ENCODE data around the gene GALNT16.

The GALNT16 gene

DNA sequence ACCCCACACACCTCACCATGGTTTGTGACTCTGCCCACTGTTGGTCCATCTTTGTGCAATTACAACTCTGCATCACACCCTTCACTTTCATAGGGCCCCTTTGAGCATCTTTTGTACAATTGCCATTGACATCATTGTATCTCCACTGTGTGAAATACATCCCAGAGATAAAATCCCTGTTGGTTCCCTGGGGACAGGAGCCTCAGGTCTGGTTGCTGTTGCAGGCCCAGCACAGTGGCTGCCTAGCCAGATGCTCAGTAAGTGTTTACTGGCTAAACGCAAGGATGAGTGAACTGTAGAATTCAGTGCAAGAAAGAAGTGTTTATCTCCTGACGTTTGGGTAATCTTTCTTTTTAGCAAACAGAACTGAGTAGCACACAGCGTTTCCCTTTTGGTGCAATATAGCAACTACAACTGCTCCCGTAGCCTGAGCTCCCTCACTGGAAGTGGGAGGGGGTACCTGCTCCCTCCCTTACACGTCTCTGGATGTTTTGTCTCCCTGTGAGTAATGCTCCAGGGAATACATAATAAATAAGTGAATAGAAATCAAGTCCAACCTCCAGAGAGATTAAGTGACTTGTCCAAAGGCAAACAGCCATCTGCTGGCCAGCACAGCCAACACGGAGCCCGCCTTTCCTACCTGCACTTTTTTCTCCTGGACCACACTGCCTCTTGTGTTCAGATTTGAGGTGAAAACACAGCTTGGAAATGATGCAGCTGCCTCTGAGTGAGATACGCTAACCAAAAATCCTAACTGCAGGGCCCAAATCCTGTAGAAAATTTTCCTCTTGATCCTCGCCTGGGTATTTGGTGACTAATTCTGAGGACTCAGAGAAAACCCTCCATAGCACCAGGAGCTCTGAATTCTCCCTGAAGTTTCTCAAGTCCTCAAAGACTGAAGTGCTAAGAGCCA, 27.4 kb downstream of the GALNT16 start:
- TF ChIP-seq GATA2 (IDR thresholded peaks at IDR 0.05; ENCODE audit: low read depth, low read length) (no peak), GATA3 (IDR thresholded peaks at IDR 0.05; ENCODE audit: low read depth, low read length) (no peak)

- peak; percentile 50 for TF ChIP-seq GATA3 (IDR thresholded peaks at IDR 0.05; ENCODE audit: low read depth, low read length)
- TF ChIP-seq GATA2 (IDR thresholded peaks at IDR 0.05; ENCODE audit: low read depth, low read length): peak; percentile 77
Observed at GRCh38 chr14:69288011-69288771, 28.2 kb downstream of the GALNT16 start.

DNA sequence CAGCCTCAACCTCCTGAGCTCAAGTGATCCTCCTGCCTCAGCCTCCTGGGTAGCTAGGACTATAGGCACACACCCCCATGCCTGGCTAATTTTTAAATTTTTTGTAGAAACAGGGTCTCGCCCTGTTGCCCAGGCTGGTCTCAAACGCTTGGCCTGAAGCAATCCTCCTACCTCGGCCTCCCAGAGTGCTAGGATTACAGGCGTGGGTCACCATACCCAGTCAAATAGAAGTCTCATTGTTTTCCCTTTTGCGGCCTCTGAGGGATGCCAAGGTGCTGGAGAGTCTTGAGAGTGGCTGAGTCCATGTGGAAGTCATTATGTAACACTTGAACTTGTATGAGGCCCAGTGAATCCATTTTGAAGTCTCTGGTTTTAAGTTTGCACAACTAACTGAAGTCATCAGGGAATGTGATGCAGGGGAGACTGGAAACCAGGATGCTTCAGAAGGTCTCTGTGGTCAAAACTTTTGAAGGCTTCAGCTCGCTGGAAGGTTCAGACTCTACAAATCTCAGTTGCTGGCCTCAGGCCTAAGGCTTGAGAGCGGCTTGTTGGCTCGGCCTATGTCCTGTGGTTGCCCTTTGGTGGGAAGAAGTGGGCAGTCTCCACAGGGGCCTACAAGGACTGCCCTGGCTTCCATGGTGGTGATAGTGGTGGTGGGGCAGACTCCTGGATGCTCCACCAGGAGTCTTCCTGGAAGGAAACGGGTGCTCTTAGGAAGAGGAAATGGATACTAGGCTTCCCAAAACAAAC, 29.2 kb downstream of the GALNT16 start:
- no peak for TF ChIP-seq GATA3 (IDR thresholded peaks at IDR 0.05; ENCODE audit: low read depth, low read length)
- no peak for TF ChIP-seq GATA2 (IDR thresholded peaks at IDR 0.05; ENCODE audit: low read depth, low read length)

DNA sequence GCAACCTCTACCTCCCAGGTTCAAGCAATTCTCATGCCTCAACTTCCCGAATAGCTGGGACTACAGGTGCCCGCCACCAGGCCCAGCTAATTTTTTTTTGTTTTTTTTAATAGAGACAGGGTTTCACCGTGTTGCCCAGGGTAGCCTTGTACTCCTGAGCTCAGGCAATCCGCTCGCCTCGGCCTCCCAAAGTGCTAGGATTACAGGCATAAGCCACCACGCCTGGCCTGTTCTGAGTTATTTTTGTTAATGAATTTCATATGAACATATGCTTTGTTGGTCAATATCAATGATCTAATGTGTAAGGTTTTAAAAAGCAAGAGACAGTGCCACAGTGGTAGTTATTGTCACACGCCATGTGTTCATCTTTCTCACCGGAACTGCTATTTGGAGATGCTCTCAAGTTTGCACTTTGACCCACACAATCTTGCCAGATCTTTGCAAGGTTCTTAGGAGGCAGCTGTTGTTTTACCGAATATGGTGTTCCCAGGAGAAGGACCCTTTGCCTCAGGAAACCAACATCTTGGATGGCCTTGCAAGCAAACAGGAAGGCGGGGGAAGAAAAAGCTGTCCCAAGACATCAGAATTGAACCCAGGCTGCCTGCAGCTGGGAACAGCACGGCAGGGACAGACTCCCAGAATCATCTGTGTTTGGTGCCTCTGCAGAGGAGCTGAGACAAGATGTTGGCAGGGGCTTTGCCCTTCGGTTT, 30.0 kb downstream of the GALNT16 start:
- TF ChIP-seq GATA2 (IDR thresholded peaks at IDR 0.05; ENCODE audit: low read depth, low read length) (no peak), GATA3 (IDR thresholded peaks at IDR 0.05; ENCODE audit: low read depth, low read length) (no peak)

- TF ChIP-seq GATA2 (IDR thresholded peaks at IDR 0.05; ENCODE audit: low read depth, low read length) (no peak), GATA3 (IDR thresholded peaks at IDR 0.05; ENCODE audit: low read depth, low read length) (no peak)
Observed at GRCh38 chr14:69291396-69291795, 31.4 kb downstream of the GALNT16 start.

- TF ChIP-seq GATA2 (IDR thresholded peaks at IDR 0.05; ENCODE audit: low read depth, low read length) (no peak), GATA3 (IDR thresholded peaks at IDR 0.05; ENCODE audit: low read depth, low read length) (no peak)
Observed at GRCh38 chr14:69291891-69292561, 32.1 kb downstream of the GALNT16 start.

DNA sequence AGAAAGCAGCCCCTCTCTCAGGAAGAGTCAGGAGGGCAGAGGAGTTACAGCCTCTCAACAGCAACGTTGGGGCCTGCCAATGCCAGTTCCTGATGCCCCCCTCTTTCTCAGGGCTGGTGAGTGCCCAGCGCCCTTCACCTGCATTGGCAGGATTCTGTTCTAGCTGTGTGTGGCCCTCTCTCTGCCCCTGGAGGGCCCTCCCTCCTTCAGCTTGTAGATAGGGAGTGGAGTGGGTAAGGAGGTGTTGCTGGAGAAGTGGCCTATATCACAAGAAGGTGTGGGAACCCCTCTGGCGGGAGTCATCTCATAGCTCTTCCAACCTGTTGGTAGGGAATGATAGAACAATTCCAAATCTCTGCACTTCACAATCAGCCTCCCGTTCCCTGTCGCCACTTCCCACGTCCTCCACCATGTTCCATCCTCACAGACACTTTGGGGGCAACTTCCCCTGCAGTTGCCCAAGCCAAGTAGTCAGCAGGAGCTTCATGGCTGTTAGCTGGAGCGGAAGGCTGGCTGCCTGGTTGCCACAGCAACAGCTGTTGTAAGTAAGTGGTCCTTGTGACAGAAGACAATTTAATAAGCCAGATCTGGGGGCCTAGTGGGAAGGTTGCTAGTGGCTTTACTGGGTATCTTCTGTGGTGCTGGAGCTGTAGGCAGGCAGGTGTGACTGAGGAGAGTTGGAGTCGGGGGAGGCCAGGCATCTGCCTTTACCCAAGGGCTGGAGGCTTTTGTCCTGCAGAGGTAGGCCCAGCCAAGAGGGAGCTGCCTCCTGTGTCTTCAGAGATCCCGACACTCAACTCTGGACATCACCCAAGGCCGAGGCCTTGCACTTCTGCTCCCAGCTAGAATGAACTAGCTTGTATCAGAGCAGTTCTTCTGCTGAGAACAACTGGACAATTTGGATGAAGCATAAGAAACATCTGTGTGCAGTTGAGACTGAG, 38.4 kb downstream of the GALNT16 start:
- TF ChIP-seq GATA3 (IDR thresholded peaks at IDR 0.05; ENCODE audit: low read depth, low read length) (no peak), GATA2 (IDR thresholded peaks at IDR 0.05; ENCODE audit: low read depth, low read length) (no peak)

DNA sequence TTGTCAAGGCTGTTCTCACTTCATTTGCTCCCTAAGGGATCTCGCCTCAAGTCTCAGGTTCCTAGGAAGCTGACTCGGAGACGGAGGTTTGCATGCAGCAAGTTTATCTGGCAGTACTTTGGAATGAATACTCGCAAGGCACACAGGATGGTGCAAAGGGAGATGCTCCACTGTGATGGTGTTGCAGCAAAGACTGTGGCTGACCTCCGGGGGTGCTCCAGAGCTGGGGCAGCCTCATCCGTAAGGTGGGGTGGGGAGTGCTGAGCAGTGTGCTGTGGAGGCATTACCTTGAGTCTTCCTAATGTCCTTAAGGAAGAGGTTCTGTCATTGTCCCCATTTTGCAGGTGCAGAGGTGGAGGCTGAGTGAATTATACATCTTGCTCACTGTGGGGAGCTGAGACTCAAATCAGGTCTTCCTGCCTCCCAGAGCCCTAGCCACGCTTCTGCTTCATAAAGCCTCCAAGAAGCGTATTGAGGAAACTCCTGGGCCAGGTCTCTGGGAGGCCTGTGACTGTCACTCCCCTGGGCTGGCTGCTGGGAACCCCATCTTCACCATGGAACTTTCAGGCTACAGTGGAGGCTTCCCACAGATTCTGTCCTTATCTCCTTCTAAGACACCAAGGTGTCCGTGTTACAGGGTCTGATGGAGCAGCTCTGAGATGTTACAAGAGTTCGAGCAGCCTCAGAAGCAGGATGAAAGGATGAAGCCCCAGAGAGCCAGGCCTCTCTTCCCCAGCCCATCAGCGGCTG, 39.5 kb downstream of the GALNT16 start:
- no peak for TF ChIP-seq GATA2 (IDR thresholded peaks at IDR 0.05; ENCODE audit: low read depth, low read length)

DNA sequence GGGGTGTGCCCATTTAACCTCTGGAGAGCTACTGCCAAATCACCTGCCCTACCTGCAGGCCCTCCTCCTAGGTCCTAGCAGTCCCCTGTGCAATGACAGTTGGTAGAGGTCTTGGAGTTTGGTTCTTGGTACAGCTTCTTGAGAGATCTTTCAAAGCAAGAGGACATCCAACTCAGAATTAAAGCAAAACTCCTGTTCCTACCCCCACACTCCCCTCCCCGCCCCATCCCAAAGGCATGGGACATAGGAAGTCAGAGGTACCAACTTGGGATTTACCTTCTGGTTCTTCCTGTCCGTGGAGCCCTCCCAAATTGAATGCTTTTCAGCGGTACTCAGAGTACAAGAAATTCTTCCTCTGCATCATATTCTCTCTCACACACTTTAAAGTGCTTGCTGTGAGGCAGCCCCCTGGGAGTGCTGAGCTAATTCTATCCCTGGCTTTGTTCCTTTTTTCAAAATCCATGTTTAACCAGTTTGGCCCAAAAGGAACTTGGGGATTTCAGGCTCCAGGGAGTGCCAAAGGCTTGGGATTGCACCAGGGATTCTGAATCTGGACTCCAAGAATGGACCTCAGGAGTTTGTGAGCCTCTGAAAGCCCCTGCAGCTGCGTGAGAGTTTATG, 40.8 kb downstream of the GALNT16 start:
- TF ChIP-seq GATA2 (IDR thresholded peaks at IDR 0.05; ENCODE audit: low read depth, low read length): no peak
- no peak for TF ChIP-seq GATA3 (IDR thresholded peaks at IDR 0.05; ENCODE audit: low read depth, low read length)

DNA sequence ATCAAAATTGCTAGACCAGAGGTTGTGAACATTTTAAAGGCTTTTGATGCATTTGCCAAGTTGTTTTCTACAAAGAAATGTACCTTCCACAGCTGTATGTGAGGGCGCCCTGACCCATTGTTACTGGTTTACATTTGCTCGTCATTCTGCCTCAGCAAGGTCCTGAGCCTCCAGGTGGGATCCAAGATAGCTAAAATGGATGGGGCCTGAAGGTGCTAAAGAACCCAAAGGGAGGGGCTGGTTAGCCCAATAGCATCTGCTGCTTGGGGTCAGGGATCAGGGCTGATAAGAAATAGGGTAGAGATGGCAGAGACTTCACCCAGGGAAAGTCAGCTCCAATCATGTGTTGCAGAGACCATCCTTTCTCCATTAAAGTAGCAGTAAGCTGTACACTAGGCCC, 43.1 kb downstream of the GALNT16 start:
- no peak for TF ChIP-seq GATA3 (IDR thresholded peaks at IDR 0.05; ENCODE audit: low read depth, low read length)
- no peak for TF ChIP-seq GATA2 (IDR thresholded peaks at IDR 0.05; ENCODE audit: low read depth, low read length)

DNA sequence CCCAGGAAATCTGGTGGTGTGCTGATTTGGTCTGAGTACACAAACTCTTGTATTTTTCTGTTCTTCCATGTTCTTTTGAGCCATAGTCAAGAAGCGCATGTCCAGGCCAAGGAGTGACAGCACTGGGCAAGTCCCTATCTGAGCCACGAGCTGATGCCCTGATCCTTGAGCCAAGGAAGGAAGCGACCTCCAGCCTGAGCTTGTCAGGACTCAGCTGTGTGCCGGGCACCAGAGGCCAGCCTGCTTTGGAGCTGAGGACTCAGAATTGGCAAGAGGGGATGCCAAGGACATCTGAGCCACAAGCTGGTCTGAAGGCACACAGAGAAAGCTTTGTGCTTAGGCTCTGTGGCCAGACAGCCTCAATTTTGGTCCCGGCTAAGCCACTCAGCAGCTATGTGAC, 52.6 kb downstream of the GALNT16 start:
- no peak for TF ChIP-seq GATA3 (IDR thresholded peaks at IDR 0.05; ENCODE audit: low read depth, low read length)
- no peak for TF ChIP-seq GATA2 (IDR thresholded peaks at IDR 0.05; ENCODE audit: low read depth, low read length)
